HCT116 (cell line): ENCODE measurements around the gene FGGY. TPM values are rescaled to one million over a fixed set of nuclear protein-coding genes. Genes with fewer than 3 reads are reported as not detected.

Source experiments
- ATAC-seq: fragments of 200-7000 bp; cut with Tn5 transposase; 2 replicates; pipeline ENCODE4 v1.9.1; 2020; ENCODE audit warnings: mild to moderate bottlenecking, moderate library complexity
- BruUV-seq: library from RNA; stranded (reverse); fragments of 400-500 nt; replicated peaks from 2 replicates; lab custom pipeline; 2021; lab: Mats Ljungman, UMichigan
- CTCF ChIA-PET: fragments of 300-600 bp; sonication (Branson Sonifier 250); formaldehyde crosslinking; loops from one replicate; lab custom pipeline; 2021; ENCODE audit warnings: antibody characterized with exemption; lab: Charles Lee
- POLR2A ChIA-PET: fragments of 300-600, 350-600 bp; sonication (Branson Sonifier 250); formaldehyde crosslinking; loops from one replicate; lab custom pipeline; 2021; ENCODE audit warnings: antibody characterized with exemption; lab: Charles Lee
- RAD21 ChIA-PET, 2 experiments: fragments of 300-600 bp; sonication (Branson Sonifier 250); formaldehyde crosslinking; loops; one replicate each; lab custom pipeline; 2023; ENCODE audit warnings: low total read pairs in 2 of 2; ENCODE audit not compliant: uncharacterized antibody in 2 of 2, unreplicated experiment in 2 of 2, low non-redundant PET in 1 of 2; lab: Charles Lee
- DNase-seq: peaks from one replicate; pipeline ENCODE4 v3.0.0-alpha.2; 2010; ENCODE audit warnings: low read depth, low spot score
- H2AFZ ChIP-seq: fragments of 200-600 bp; shearing (Covaris generic), sonication (generic); 2 replicates; pipeline ENCODE4 v1.6.1; 2017; ENCODE audit warnings: low read depth, mixed run types, mixed read lengths, antibody characterized with exemption, low read length; ENCODE audit not compliant: poor library complexity, severe bottlenecking
- H3K27ac ChIP-seq: 2 replicates; pipeline ENCODE4 v1.5.1; 2012; ENCODE audit warnings: low read depth, low read length
- H3K27me3 ChIP-seq: fragments of 200-600 bp; sonication (generic); 2 replicates; pipeline ENCODE4 v1.6.1; 2016; ENCODE audit warnings: mixed run types, low read length, mixed read lengths; ENCODE audit not compliant: insufficient read depth
- H3K36me3 ChIP-seq, 2 experiments: fragments of 200-500 bp in 1 of 2; fragments of 200-600 bp in 1 of 2; sonication (Bioruptor generic) in 1 of 2; sonication (generic) in 1 of 2; 2 replicates each; pipeline versions ENCODE4 v1.5.1 to v1.6.1; 2014 to 2016; ENCODE audit warnings: low read length in 2 of 2, inconsistent platforms in 1 of 2, mixed read lengths in 1 of 2, mixed run types in 1 of 2; ENCODE audit not compliant: insufficient read depth in 2 of 2, control insufficient read depth in 1 of 2
- H3K4me1 ChIP-seq, 2 experiments: fragments of 200-600 bp in 1 of 2; sonication (generic) in 1 of 2; 2 replicates each; pipeline versions ENCODE4 v1.5.1 to v1.6.1; 2012 to 2017; ENCODE audit warnings: low read length in 2 of 2, inconsistent platforms in 1 of 2, mild to moderate bottlenecking in 1 of 2, mixed read lengths in 1 of 2, mixed run types in 1 of 2, moderate library complexity in 1 of 2; ENCODE audit not compliant: insufficient read depth in 2 of 2, control insufficient read depth in 1 of 2
- H3K4me2 ChIP-seq: fragments of 200-600 bp; sonication (generic); 2 replicates; pipeline ENCODE4 v1.6.1; 2017; ENCODE audit warnings: mixed run types, low read length, mixed read lengths
- H3K4me3 ChIP-seq, 2 experiments: fragments of 200-600 bp in 1 of 2; sonication (generic) in 1 of 2; replicated peaks in 1 of 2; 2 replicates each; pipeline ENCODE4 v1.5.1; 2011 to 2016; ENCODE audit warnings: low read length in 2 of 2, control low read depth in 1 of 2, low read depth in 1 of 2, mild to moderate bottlenecking in 1 of 2, mixed read lengths in 1 of 2, mixed run types in 1 of 2
- H3K79me2 ChIP-seq: fragments of 200-600 bp; sonication (generic); 2 replicates; pipeline ENCODE4 v1.6.1; 2017; ENCODE audit warnings: mild to moderate bottlenecking, mixed run types, low read length, moderate library complexity, mixed read lengths; ENCODE audit not compliant: insufficient read depth
- H3K9ac ChIP-seq: fragments of 200-600 bp; sonication (generic); 2 replicates; pipeline ENCODE4 v1.6.1; 2016; ENCODE audit warnings: low read length, mixed read lengths
- H3K9me2 ChIP-seq: fragments of 200-600 bp; sonication (generic), shearing (Covaris generic); 2 replicates; pipeline ENCODE4 v1.6.1; 2017; ENCODE audit warnings: mixed run types, mild to moderate bottlenecking, moderate library complexity; ENCODE audit not compliant: insufficient read depth
- H3K9me3 ChIP-seq, 2 experiments: fragments of 200-500 bp in 1 of 2; fragments of 200-600 bp in 1 of 2; sonication (Bioruptor generic) in 1 of 2; sonication (generic) in 1 of 2; 2 replicates each; pipeline ENCODE4 v1.6.1; 2014 to 2017; ENCODE audit warnings: low read length in 2 of 2, mixed read lengths in 2 of 2, inconsistent platforms in 1 of 2, low read depth in 1 of 2, mild to moderate bottlenecking in 1 of 2, mixed run types in 1 of 2, moderate library complexity in 1 of 2; ENCODE audit not compliant: control insufficient read depth in 1 of 2, insufficient read depth in 1 of 2
- H4K20me1 ChIP-seq: fragments of 200-600 bp; sonication (generic), shearing (Covaris generic); 2 replicates; pipeline ENCODE4 v1.6.1; 2017; ENCODE audit warnings: mixed run types, mild to moderate bottlenecking, moderate library complexity; ENCODE audit not compliant: insufficient read depth
- CBX3 ChIP-seq: IDR thresholded peaks from 2 replicates; pipeline ENCODE4 v1.6.1; 2012; ENCODE audit warnings: low read depth
- CEBPB ChIP-seq: IDR thresholded peaks from 2 replicates; pipeline ENCODE4 v1.6.1; 2012; ENCODE audit warnings: low read depth
- POLR2AphosphoS5 ChIP-seq: IDR thresholded peaks from 2 replicates; pipeline ENCODE4 v1.6.1; 2011; ENCODE audit warnings: mild to moderate bottlenecking, low read depth, low read length, moderate library complexity
- REST ChIP-seq: IDR thresholded peaks from 2 replicates; pipeline ENCODE4 v1.6.1; 2012; ENCODE audit warnings: low read depth
- SIN3A ChIP-seq: IDR thresholded peaks from 2 replicates; pipeline ENCODE4 v1.6.1; 2012; ENCODE audit warnings: low read depth
- SP1 ChIP-seq: IDR thresholded peaks from 2 replicates; pipeline ENCODE4 v1.6.1; 2012; ENCODE audit warnings: low read depth
- SRF ChIP-seq: IDR thresholded peaks from 2 replicates; pipeline ENCODE4 v1.6.1; 2012; ENCODE audit warnings: low read depth
- YY1 ChIP-seq: IDR thresholded peaks from 2 replicates; pipeline ENCODE4 v1.6.1; 2011; ENCODE audit warnings: low read length, low read depth, moderate library complexity, mild to moderate bottlenecking; ENCODE audit not compliant: insufficient replicate concordance; ENCODE audit errors: extremely low read depth
- ZBTB33 ChIP-seq: IDR thresholded peaks from 2 replicates; pipeline ENCODE4 v1.6.1; 2011; ENCODE audit warnings: mild to moderate bottlenecking, low read length, moderate library complexity; ENCODE audit not compliant: insufficient replicate concordance; ENCODE audit errors: extremely low read depth
- ZNF274 ChIP-seq: fragments of 200-500 bp; sonication (Bioruptor generic); IDR thresholded peaks from 2 replicates; pipeline ENCODE4 v1.6.1; 2014; ENCODE audit warnings: mild to moderate bottlenecking, low read depth, low read length, inconsistent platforms
- intact Hi-C: fragments of 100-400 bp; cut with micrococcal nuclease; formaldehyde crosslinking; loops from 2 replicates; pipeline ENCODE4 v1.10.0; 2022
- total RNA-seq: library from RNA; stranded (reverse); gene quantifications from one replicate; pipeline ENCODE4 v1.2.1, GENCODE V29; 2021; ENCODE audit not compliant: unreplicated experiment

Gene FGGY
- total RNA-seq, 1 experiment from 2014 or later: 10.6 TPM

GRCh38 chr1:59730302-59730701 is 433.4 kb downstream of the FGGY start:
- H3K4me2 ChIP-seq: peak overlapping the region; percentile 69
- intact Hi-C loops: no loop called here
- H3K4me3 ChIP-seq: peak overlapping the region in 1 of 2 experiments; percentile 19; a peak in 1 of 4 replicates
- ATAC-seq (peak; percentile 30), DNase-seq (no peak)
- no peaks in the 10 kb centered on the region for H3K9me3 ChIP-seq
- no peaks in the 10 kb centered on the region for H4K20me1 ChIP-seq
- TF ChIP-seq SP1 (no peak), SRF (no peak), YY1 (no peak), CEBPB (no peak), REST (no peak), POLR2AphosphoS5 (no peak), ZBTB33 (no peak), SIN3A (no peak; the same call in 1 of the 2 replicates), CBX3 (no peak), ZNF274 (no peak)
- H3K36me3 ChIP-seq: no peaks in the 10 kb centered on the region
- H3K27ac ChIP-seq: peak overlapping the region; percentile 51
- BruUV-seq: no TSS peak
- H3K79me2 ChIP-seq: no peaks in the 10 kb centered on the region
- H3K27me3 ChIP-seq: no peaks in the 10 kb centered on the region
- CTCF ChIA-PET: no interaction called here
- H3K9me2 ChIP-seq: no peaks in the 10 kb centered on the region
- POLR2A ChIA-PET: no interaction called here
- RAD21 ChIA-PET: no interaction called here
- H3K9ac ChIP-seq: 0 out of 2 replicates have a peak overlapping the region, but pooled peaks have one; percentile 48
- H2AFZ ChIP-seq: no peak overlapping the region
- H3K4me1 ChIP-seq: peaks cover 21 to 26% of the 10 kb centered on the region in 2 experiments
